GM23248 (cell line): ENCODE measurements around the gene LSM12.

ENCODE experiments used
- EZH2 ChIP-seq: fragments of 200-600 bp; sonication (generic); IDR thresholded peaks from 2 replicates; pipeline ENCODE4 v1.6.1; 2018; ENCODE audit warnings: antibody characterized with exemption, mild to moderate bottlenecking; ENCODE audit not compliant: insufficient read depth, poor library complexity, severe bottlenecking
- EZH2phosphoT487 ChIP-seq: fragments of 200-600 bp; sonication (generic); IDR thresholded peaks from 2 replicates; pipeline ENCODE4 v1.6.1; 2018; ENCODE audit warnings: antibody characterized with exemption, moderate library complexity, mild to moderate bottlenecking, low read depth; ENCODE audit not compliant: insufficient read depth

DNA sequence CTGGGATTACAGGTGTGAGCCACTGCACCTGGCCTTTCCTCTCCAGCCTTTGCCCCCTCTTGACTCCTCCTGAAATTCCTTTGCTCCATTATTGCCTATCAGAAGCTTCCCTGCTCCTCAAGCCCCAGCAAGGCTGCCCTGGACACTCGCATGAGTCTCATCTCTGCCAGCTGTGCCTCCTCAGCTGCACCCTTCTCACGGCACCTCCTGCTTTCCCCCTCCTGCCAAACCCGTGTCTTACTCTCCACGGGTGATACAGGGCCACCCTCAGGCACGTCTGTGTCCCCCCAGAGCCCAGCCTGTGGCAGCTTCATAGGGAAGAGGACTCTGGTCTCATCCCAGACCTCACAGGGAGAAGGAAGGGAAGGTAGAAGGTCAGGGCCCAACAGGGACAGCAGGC is 19.4 kb upstream of the LSM12 start:
- TF ChIP-seq EZH2 = no peak
- TF ChIP-seq EZH2phosphoT487 = no peak
